H9 (cell line): ENCODE results near the gene PTPN22. TPM values are rescaled to one million over a fixed set of nuclear protein-coding genes. Genes with fewer than 3 reads are reported as not detected.

ENCODE experiments used
- DNase-seq: peaks from one replicate; pipeline ENCODE4 v3.0.0-alpha.2; 2017
- H2AFZ ChIP-seq: one replicate; pipeline ENCODE4 v1.6.1; 2013; ENCODE audit warnings: mild to moderate bottlenecking, low read length, control low read depth, moderate library complexity
- H2AK5ac ChIP-seq: 2 replicates; pipeline ENCODE4 v1.6.1; 2013; ENCODE audit warnings: low read length, control low read depth, mixed read lengths; ENCODE audit not compliant: insufficient read length
- H2BK120ac ChIP-seq: one replicate; pipeline ENCODE4 v1.6.1; 2013; ENCODE audit warnings: low read depth, mild to moderate bottlenecking, low read length, control low read depth, inconsistent platforms; ENCODE audit not compliant: poor library complexity, severe bottlenecking
- H2BK12ac ChIP-seq: 2 replicates; pipeline ENCODE4 v1.6.1; 2013; ENCODE audit warnings: low read length, control low read depth, mixed read lengths, low read depth; ENCODE audit not compliant: insufficient read length
- H2BK15ac ChIP-seq: 2 replicates; pipeline ENCODE4 v1.6.1; 2013; ENCODE audit warnings: low read depth, low read length, control low read depth
- H2BK20ac ChIP-seq: one replicate; pipeline ENCODE4 v1.6.1; 2013; ENCODE audit warnings: low read depth, mild to moderate bottlenecking, low read length, control low read depth, inconsistent platforms; ENCODE audit not compliant: poor library complexity, severe bottlenecking
- H2BK5ac ChIP-seq: 2 replicates; pipeline ENCODE4 v1.6.1; 2013; ENCODE audit warnings: low read length, control low read depth, mixed read lengths; ENCODE audit not compliant: insufficient read length
- H3K14ac ChIP-seq: 2 replicates; pipeline ENCODE4 v1.6.1; 2013; ENCODE audit warnings: low read length, control low read depth; ENCODE audit not compliant: insufficient read depth
- H3K18ac ChIP-seq: 2 replicates; pipeline ENCODE4 v1.6.1; 2013; ENCODE audit warnings: low read depth, mild to moderate bottlenecking, mixed read lengths, low read length, control low read depth; ENCODE audit not compliant: insufficient read length
- H3K23ac ChIP-seq: 2 replicates; pipeline ENCODE4 v1.6.1; 2013; ENCODE audit warnings: low read length, control low read depth, mixed read lengths, low read depth; ENCODE audit not compliant: insufficient read length
- H3K23me2 ChIP-seq: 2 replicates; pipeline ENCODE4 v1.6.1; 2013; ENCODE audit warnings: low read depth, mild to moderate bottlenecking, mixed read lengths, low read length, control low read depth; ENCODE audit not compliant: insufficient read length, poor library complexity, severe bottlenecking
- H3K27ac ChIP-seq: 2 replicates; pipeline ENCODE4 v1.5.1; 2013; ENCODE audit warnings: low read length, control low read depth, mixed read lengths, low read depth; ENCODE audit not compliant: insufficient read length
- H3K27me3 ChIP-seq: 2 replicates; pipeline ENCODE4 v1.6.1; 2013; ENCODE audit warnings: low read length, control low read depth, inconsistent platforms; ENCODE audit not compliant: insufficient read depth
- H3K4ac ChIP-seq: 2 replicates; pipeline ENCODE4 v1.6.1; 2013; ENCODE audit warnings: low read depth, mild to moderate bottlenecking, control low read depth, inconsistent platforms, low read length, moderate library complexity
- H3K4me1 ChIP-seq: 2 replicates; pipeline ENCODE4 v1.6.1; 2013; ENCODE audit warnings: low read length, control low read depth, inconsistent platforms; ENCODE audit not compliant: insufficient read depth
- H3K4me2 ChIP-seq: 2 replicates; pipeline ENCODE4 v1.6.1; 2013; ENCODE audit warnings: low read length, control low read depth, mixed read lengths; ENCODE audit not compliant: insufficient read length, insufficient read depth
- H3K56ac ChIP-seq: 2 replicates; pipeline ENCODE4 v1.6.1; 2013; ENCODE audit warnings: low read depth, mild to moderate bottlenecking, mixed read lengths, low read length, control low read depth; ENCODE audit not compliant: insufficient read length
- H3K79me1 ChIP-seq: 2 replicates; pipeline ENCODE4 v1.6.1; 2013; ENCODE audit warnings: low read depth, mild to moderate bottlenecking, moderate library complexity, low read length, control low read depth, inconsistent platforms; ENCODE audit not compliant: insufficient read depth, poor library complexity, severe bottlenecking
- H3K79me2 ChIP-seq: 2 replicates; pipeline ENCODE4 v1.6.1; 2013; ENCODE audit warnings: low read length, control low read depth, inconsistent platforms; ENCODE audit not compliant: insufficient read depth
- H3K9ac ChIP-seq: 2 replicates; pipeline ENCODE4 v1.6.1; 2013; ENCODE audit warnings: low read length, control low read depth, mixed read lengths; ENCODE audit not compliant: insufficient read length; ENCODE audit errors: extremely low read depth
- H3K9me3 ChIP-seq: one replicate; pipeline ENCODE4 v1.6.1; 2013; ENCODE audit warnings: low read depth, low read length, inconsistent platforms; ENCODE audit not compliant: control insufficient read depth
- H3T11ph ChIP-seq: one replicate; pipeline ENCODE4 v1.6.1; 2013; ENCODE audit warnings: mild to moderate bottlenecking, low read length, control low read depth, inconsistent platforms
- H4K20me1 ChIP-seq: one replicate; pipeline ENCODE4 v1.6.1; 2013; ENCODE audit not compliant: control insufficient read depth, insufficient read length, insufficient read depth
- H4K5ac ChIP-seq: 2 replicates; pipeline ENCODE4 v1.6.1; 2013; ENCODE audit warnings: low read depth, mild to moderate bottlenecking, mixed read lengths, low read length, control low read depth; ENCODE audit not compliant: insufficient read length
- H4K8ac ChIP-seq: replicated peaks from 2 replicates; pipeline ENCODE4 v1.6.1; 2013; ENCODE audit warnings: low read length, control low read depth, mixed read lengths, low read depth; ENCODE audit not compliant: insufficient read length
- H4K91ac ChIP-seq: 2 replicates; pipeline ENCODE4 v1.6.1; 2013; ENCODE audit warnings: low read depth, mild to moderate bottlenecking, moderate library complexity, mixed read lengths, low read length, control low read depth; ENCODE audit not compliant: insufficient read length
- H3K27ac Mint-ChIP-seq, 3 experiments: 2 replicates in 2 of 3; 3 replicates in 1 of 3; pipeline ENCODE4 v1.8.0; 2020 to 2021; ENCODE audit warnings: mixed read lengths in 3 of 3, mild to moderate bottlenecking in 1 of 3, moderate library complexity in 1 of 3
- H3K27me3 Mint-ChIP-seq: 2 replicates; pipeline ENCODE4 v1.8.0; 2021; ENCODE audit warnings: low read depth, mild to moderate bottlenecking, moderate library complexity, mixed read lengths
- H3K36me3 Mint-ChIP-seq, 3 experiments: 2 replicates in 2 of 3; 3 replicates in 1 of 3; pipeline ENCODE4 v1.8.0; 2020 to 2021; ENCODE audit warnings: low read depth in 3 of 3, mixed read lengths in 3 of 3; ENCODE audit not compliant: insufficient read depth in 1 of 3
- H3K4me1 Mint-ChIP-seq, 2 experiments: 2 replicates each; pipeline ENCODE4 v1.8.0; 2020; ENCODE audit warnings: mixed read lengths in 2 of 2
- H3K4me3 Mint-ChIP-seq, 2 experiments: 2 replicates in 1 of 2; 3 replicates in 1 of 2; pipeline ENCODE4 v1.8.0; 2020 to 2021; ENCODE audit warnings: mild to moderate bottlenecking in 2 of 2, mixed read lengths in 2 of 2, moderate library complexity in 1 of 2
- H3K9me3 Mint-ChIP-seq, 2 experiments: 2 replicates in 1 of 2; 3 replicates in 1 of 2; pipeline ENCODE4 v1.8.0; 2020; ENCODE audit warnings: mild to moderate bottlenecking in 2 of 2, mixed read lengths in 2 of 2, moderate library complexity in 1 of 2
- CTCF ChIP-seq: fragments of 200-600 bp; sonication (generic); conservative IDR thresholded peaks from 3 replicates; pipeline ENCODE4 v1.8.0; 2021; ENCODE audit warnings: antibody characterized with exemption, mild to moderate bottlenecking
- WGBS: extraction: QIAGEN DNeasy Blood & Tissue Kit; methylation state at CpG from one replicate; pipeline ENCODE4 v1.1.7; 2013; ENCODE audit warnings: missing lambda C conversion rate, low lambda C conversion rate, mixed read lengths; ENCODE audit not compliant: insufficient read length; ENCODE audit errors: extremely low coverage; 5-methylcytosine and 5-hydroxymethylcytosine counted together
- total RNA-seq: library from RNA; stranded (reverse); gene quantifications from 2 replicates; pipeline ENCODE4 v1.2.1, GENCODE V29; 2021

Gene PTPN22
- total RNA-seq, 1 experiment from 2014 or later = not detected

GRCh38 chr1:113780374-113781146 is 91.0 kb downstream of the PTPN22 start:
- Histone ChIP-seq H3T11ph (no peak overlapping the region), H2BK12ac (no peak overlapping the region), H4K5ac (no peak overlapping the region), H4K8ac (no peak overlapping the region), H2BK5ac (no peak overlapping the region), H3K23ac (no peak overlapping the region), H2AK5ac (no peak overlapping the region), H2AFZ (no peak overlapping the region), H2BK15ac (no peak overlapping the region), H3K56ac (no peak overlapping the region), H3K9me3 (no peaks in the 10 kb centered on the region), H3K4ac (no peak overlapping the region), H2BK20ac (no peak overlapping the region), H3K79me2 (peaks cover 2% of the 10 kb centered on the region; the same call in 1 of the 2 replicates), H3K4me2 (no peak overlapping the region), H3K4me1 (peaks cover 3% of the 10 kb centered on the region; the same call in 1 of the 2 replicates), H3K27ac (no peak overlapping the region), H3K23me2 (no peaks in the 10 kb centered on the region), H2BK120ac (no peak overlapping the region), H4K91ac (no peak overlapping the region), H3K18ac (no peak overlapping the region), H4K20me1 (no peaks in the 10 kb centered on the region), H3K27me3 (no peaks in the 10 kb centered on the region), H3K14ac (no peak overlapping the region), H3K9ac (no peak overlapping the region), H3K79me1 (peaks cover 6% of the 10 kb centered on the region)
- H3K27ac Mint-ChIP-seq = no peak overlapping the region
- TF ChIP-seq CTCF = no peak
- no CpG with 5 or more reads among the region's 5 CpGs for WGBS
- no peak overlapping the region for H3K4me3 Mint-ChIP-seq
- no peak for DNase-seq
- peaks cover 6 to 22% (median 21%) of the 10 kb centered on the region in 3 experiments; a peak in 5 of 7 replicates for H3K36me3 Mint-ChIP-seq
- peaks cover 5% of the 10 kb centered on the region in 2 experiments; a peak in 3 of 4 replicates for H3K4me1 Mint-ChIP-seq
- H3K27me3 Mint-ChIP-seq = no peaks in the 10 kb centered on the region
- H3K9me3 Mint-ChIP-seq = no peaks in the 10 kb centered on the region
